Dorsolateral prefrontal cortex (tissue), 118 donors: ENCODE measurements around the gene MAP3K8. TPM values are rescaled to one million over a fixed set of nuclear protein-coding genes. Genes with fewer than 3 reads are reported as not detected.

Source experiments
- total RNA-seq, 120 experiments: library from RNA; stranded (reverse); gene quantifications; one replicate each; pipeline versions ENCODE4 v1.2.3 to v1.2.4, GENCODE V29; 2022

Gene MAP3K8
- total RNA-seq, 120 experiments from 2014 or later, result 2.7 to 29.1 (median 9.8) TPM

Other genes with a start within 250 kb of the MAP3K8 start
- 10 to 100 TPM; 24.0 to 64.2 (median 41.1) TPM for gene MTPAP, start 84.9 kb upstream of the MAP3K8 start, total RNA-seq
- not detected for gene LYZL2, start 195.6 kb downstream of the MAP3K8 start, total RNA-seq